Thoracic aorta (tissue), 2 donors: Measurements from ENCODE around the gene LZTS2. TPM values are rescaled to one million over a fixed set of nuclear protein-coding genes. Genes with fewer than 3 reads are reported as not detected.

Source experiments
- ATAC-seq: fragments of 150-250 bp; one replicate; pipeline ENCODE4 v1.8.0; 2017; ENCODE audit warnings: low read depth; ENCODE audit not compliant: insufficient number of reproducible peaks, low FRiP score
- DNase-seq: peaks from one replicate; pipeline ENCODE4 v3.0.0-alpha.2; 2020; ENCODE audit warnings: low spot score
- H3K27ac ChIP-seq, 2 donors: fragments of 200-600 bp; sonication (generic); 1 replicate in 1 of 2; 2 replicates in 1 of 2; pipeline ENCODE4 v1.5.1; 2016; ENCODE audit warnings: mild to moderate bottlenecking in 2 of 2, moderate library complexity in 2 of 2
- H3K27me3 ChIP-seq: fragments of 200-600 bp; sonication (generic); replicated peaks from 2 replicates; pipeline ENCODE4 v1.6.0; 2016; ENCODE audit warnings: mild to moderate bottlenecking; ENCODE audit not compliant: insufficient read depth
- H3K36me3 ChIP-seq: fragments of 200-600 bp; sonication (generic); one replicate; pipeline ENCODE4 v1.5.1; 2016
- H3K4me1 ChIP-seq, 2 donors: fragments of 200-600 bp; sonication (generic); 1 replicate in 1 of 2; 2 replicates in 1 of 2; pipeline versions ENCODE4 v1.5.1 to v1.6.0; 2016; ENCODE audit warnings: low read depth in 2 of 2, mild to moderate bottlenecking in 1 of 2; ENCODE audit not compliant: control insufficient read depth in 1 of 2
- H3K4me3 ChIP-seq: fragments of 200-600 bp; sonication (generic); 2 replicates; pipeline ENCODE4 v1.5.1; 2016; ENCODE audit warnings: mild to moderate bottlenecking
- H3K9me3 ChIP-seq: fragments of 200-600 bp; sonication (generic); 2 replicates; pipeline ENCODE4 v1.5.1; 2016
- total RNA-seq, 2 donors: library from RNA; depleted of rRNA; stranded (reverse); fragments of >200 nt; gene quantifications; one replicate each; pipeline versions ENCODE4 v1.1.0 to v1.2.3, GENCODE V29; 2016
- TF ChIP-seq, protein P1 (sequence below): fragments of 200-600 bp; sonication (generic); IDR thresholded peaks from one replicate; pipeline ENCODE4 v1.5.1; 2019; ENCODE audit warnings: antibody characterized with exemption

The LZTS2 gene
- total RNA-seq, 2 donors from 2014 or later, result 127 to 165 TPM

DNA sequence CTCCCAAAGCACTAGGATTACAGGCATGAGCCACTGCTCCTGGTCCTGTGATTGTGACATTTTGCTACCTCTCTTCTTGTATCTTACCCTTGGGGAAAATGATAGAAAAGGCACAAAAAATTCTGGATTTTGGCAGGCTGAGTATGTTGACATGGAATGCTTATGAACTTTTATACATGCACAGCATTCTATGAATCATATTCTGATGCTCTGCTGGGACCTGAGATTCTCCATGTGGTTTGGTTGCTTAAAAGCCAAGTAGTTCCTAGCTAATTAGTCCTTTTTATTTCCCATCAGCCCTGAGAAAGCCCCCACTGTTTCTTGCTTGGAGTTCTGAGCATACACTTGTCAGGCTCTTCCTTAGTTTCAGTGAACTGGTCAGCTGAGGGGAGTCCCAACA is 53.9 kb downstream of the LZTS2 start:
- Histone ChIP-seq H3K27me3 (peaks cover 14% of the 10 kb centered on the region), H3K4me3 (no peak overlapping the region), H3K9me3 (no peaks in the 10 kb centered on the region), H3K4me1 (peaks cover 7 to 19% of the 10 kb centered on the region in 2 donors), H3K36me3 (no peaks in the 10 kb centered on the region), H3K27ac (no peak overlapping the region)
- ATAC-seq, result no peak
- TF ChIP-seq, protein P1, sequence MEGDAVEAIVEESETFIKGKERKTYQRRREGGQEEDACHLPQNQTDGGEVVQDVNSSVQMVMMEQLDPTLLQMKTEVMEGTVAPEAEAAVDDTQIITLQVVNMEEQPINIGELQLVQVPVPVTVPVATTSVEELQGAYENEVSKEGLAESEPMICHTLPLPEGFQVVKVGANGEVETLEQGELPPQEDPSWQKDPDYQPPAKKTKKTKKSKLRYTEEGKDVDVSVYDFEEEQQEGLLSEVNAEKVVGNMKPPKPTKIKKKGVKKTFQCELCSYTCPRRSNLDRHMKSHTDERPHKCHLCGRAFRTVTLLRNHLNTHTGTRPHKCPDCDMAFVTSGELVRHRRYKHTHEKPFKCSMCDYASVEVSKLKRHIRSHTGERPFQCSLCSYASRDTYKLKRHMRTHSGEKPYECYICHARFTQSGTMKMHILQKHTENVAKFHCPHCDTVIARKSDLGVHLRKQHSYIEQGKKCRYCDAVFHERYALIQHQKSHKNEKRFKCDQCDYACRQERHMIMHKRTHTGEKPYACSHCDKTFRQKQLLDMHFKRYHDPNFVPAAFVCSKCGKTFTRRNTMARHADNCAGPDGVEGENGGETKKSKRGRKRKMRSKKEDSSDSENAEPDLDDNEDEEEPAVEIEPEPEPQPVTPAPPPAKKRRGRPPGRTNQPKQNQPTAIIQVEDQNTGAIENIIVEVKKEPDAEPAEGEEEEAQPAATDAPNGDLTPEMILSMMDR, result no peak
- DNase-seq, result no peak

DNA sequence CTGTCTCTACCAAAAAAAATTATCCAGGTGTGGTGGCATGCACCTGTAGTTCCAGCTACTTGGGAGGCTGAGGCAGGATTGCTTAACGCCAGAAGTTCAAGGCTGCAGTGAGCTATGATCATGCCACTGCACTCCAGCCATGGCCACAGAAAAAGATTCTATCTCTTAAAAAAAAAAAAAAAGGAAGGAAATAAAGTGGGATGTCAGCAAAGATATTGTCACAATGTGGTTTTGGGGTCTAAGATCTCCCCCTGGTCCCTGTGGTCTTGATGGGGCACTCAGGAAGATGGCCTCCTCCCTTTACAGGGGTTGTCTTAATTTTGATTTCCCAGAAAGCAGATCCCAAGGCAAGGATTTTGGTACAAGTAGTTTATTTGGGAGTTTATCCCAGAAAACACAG is 54.7 kb downstream of the LZTS2 start:
- H3K4me1 ChIP-seq, result peaks cover 7 to 19% of the 10 kb centered on the region in 2 donors
- H3K36me3 ChIP-seq, result no peaks in the 10 kb centered on the region
- H3K27me3 ChIP-seq, result peaks cover 8% of the 10 kb centered on the region
- H3K9me3 ChIP-seq, result no peaks in the 10 kb centered on the region
- no peak overlapping the region for H3K4me3 ChIP-seq
- no peak for DNase-seq
- no peak for ATAC-seq
- no peak overlapping the region for H3K27ac ChIP-seq
- TF ChIP-seq, protein P1, result no peak

DNA sequence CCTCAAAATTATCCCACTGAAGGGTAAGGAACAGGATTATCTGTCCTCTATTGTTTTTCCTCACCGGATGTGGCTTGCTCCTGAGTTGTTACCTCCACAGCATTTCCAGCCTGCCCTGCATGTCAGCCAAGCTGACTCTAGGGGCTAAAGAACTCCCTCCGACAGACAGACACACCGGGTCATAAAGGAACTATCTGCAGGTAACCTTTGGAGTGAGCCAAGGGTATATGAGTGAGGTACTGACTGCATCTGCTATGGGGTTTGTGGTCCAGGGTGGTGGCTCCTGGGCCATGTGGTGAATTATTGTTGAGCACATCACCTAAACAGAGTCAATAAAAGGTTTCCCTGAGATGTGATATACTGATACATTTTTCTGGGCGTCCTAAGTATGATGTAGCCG is 55.3 kb downstream of the LZTS2 start:
- H3K27ac ChIP-seq, result no peak overlapping the region
- TF ChIP-seq, protein P1, result no peak
- no peak for DNase-seq
- no peaks in the 10 kb centered on the region for H3K36me3 ChIP-seq
- peaks cover 6 to 18% of the 10 kb centered on the region in 2 donors for H3K4me1 ChIP-seq
- H3K4me3 ChIP-seq, result no peak overlapping the region
- H3K27me3 ChIP-seq, result peaks cover 3% of the 10 kb centered on the region
- ATAC-seq, result no peak
- H3K9me3 ChIP-seq, result no peaks in the 10 kb centered on the region

DNA sequence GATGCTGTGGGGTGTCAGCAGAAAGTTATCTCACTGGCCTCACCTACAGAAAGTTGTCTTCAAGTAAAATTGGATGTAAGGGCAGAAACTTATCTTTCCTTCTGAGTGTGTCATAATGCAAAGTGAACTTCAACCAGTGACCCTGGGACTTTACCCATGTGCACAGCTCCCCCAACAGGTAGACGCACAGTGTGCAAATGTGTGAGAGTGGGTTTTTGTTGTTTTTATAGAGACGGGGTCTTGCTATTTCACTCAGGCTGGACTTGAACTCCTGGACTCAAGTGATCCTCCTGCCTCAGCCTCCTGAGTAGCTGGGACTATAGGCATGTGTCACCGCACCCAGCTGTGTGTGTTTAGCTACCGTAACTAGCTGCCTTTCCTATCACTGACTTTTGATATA is 55.8 kb downstream of the LZTS2 start:
- ATAC-seq (no peak), DNase-seq (no peak)
- no peak overlapping the region for H3K27ac ChIP-seq
- no peaks in the 10 kb centered on the region for H3K36me3 ChIP-seq
- TF ChIP-seq, protein P1, result no peak
- H3K9me3 ChIP-seq, result no peaks in the 10 kb centered on the region
- H3K4me1 ChIP-seq, result peaks cover 5 to 17% of the 10 kb centered on the region in 2 donors
- no peak overlapping the region for H3K4me3 ChIP-seq
- no peaks in the 10 kb centered on the region for H3K27me3 ChIP-seq

DNA sequence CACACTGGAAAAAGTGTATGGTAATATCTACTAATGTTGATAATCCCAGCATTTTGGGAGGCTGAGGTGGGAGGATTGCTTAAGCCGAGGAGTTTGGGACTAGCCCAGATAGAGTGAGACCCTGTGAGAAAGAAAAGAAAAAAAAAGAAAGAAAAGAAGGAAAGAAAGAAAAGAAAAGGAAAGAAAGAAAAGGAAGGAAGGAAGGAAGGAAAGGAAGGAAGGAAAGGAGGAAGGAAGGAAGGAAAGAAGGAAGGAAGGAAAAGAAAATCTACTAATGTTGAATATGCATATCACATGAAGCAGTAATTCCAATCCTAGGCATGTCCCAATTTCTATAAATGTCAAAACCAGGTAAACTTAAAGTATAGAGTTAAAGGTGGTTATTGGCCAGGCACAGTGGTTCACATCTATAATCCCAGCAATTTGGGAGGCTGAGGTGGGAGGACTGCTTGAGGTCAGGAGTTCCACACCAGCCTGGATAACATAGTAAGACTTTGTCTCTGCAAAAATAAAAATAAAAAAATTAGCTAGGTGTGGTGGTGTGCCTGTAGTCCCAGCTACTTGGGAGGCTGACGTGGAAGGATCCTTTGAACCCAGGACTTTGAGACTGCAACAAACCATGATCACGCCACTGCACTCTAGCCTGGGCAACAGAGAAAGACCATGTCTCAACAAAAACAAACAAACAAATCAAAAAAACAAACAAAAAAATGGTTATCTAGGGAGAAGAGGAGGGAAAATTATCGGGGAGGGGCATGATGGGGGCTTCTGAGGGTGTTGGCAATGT is 57.0 kb downstream of the LZTS2 start:
- DNase-seq (no peak), ATAC-seq (no peak)
- Histone ChIP-seq H3K36me3 (no peaks in the 10 kb centered on the region), H3K27ac (no peak overlapping the region), H3K9me3 (no peaks in the 10 kb centered on the region), H3K4me1 (peaks cover 4 to 20% of the 10 kb centered on the region in 2 donors), H3K4me3 (no peak overlapping the region), H3K27me3 (no peaks in the 10 kb centered on the region)
- TF ChIP-seq, protein P1, result no peak

Other genes with a start within 250 kb of the LZTS2 start
- gene SLF2, start 86.8 kb upstream of the LZTS2 start, total RNA-seq, result 10 to 100 TPM; 14.6 to 41.6 TPM
- gene SEMA4G, start 30.3 kb upstream of the LZTS2 start, total RNA-seq, result 1 to 10 TPM; 3.5 to 4.3 TPM
- gene MRPL43, start 12.3 kb upstream of the LZTS2 start, total RNA-seq, result 10 to 100 TPM; 51.9 to 56.6 TPM
- 10 to 100 TPM in 1 of 2 donors, 1 to 10 TPM in 1; 5.3 to 16.6 TPM for gene TWNK, start 12.3 kb upstream of the LZTS2 start, total RNA-seq
- gene PDZD7, start 31.3 kb downstream of the LZTS2 start, total RNA-seq, result 1 to 10 TPM in 1 of 2 donors, under 1 TPM in 1; 0.14 to 1.1 TPM
- gene SFXN3, start 31.4 kb downstream of the LZTS2 start, total RNA-seq, result 100 to 1,000 TPM; 136 to 206 TPM
- 10 to 100 TPM; 30.0 to 34.1 TPM for gene KAZALD1, start 62.2 kb downstream of the LZTS2 start, total RNA-seq
- not detected for gene TLX1, start 131.5 kb downstream of the LZTS2 start, total RNA-seq
- not detected for gene LBX1, start 229.7 kb downstream of the LZTS2 start, total RNA-seq